ENCODE results near the gene TBC1D7. TPM values are rescaled to one million over a fixed set of nuclear protein-coding genes. Genes with fewer than 3 reads are reported as not detected.
A peak's percentile ranks its signal among the peaks of the same experiment; 100 is the strongest.

The TBC1D7 gene
- 27.3 and 28.2 TPM in 2 replicates for total RNA-seq

DNA sequence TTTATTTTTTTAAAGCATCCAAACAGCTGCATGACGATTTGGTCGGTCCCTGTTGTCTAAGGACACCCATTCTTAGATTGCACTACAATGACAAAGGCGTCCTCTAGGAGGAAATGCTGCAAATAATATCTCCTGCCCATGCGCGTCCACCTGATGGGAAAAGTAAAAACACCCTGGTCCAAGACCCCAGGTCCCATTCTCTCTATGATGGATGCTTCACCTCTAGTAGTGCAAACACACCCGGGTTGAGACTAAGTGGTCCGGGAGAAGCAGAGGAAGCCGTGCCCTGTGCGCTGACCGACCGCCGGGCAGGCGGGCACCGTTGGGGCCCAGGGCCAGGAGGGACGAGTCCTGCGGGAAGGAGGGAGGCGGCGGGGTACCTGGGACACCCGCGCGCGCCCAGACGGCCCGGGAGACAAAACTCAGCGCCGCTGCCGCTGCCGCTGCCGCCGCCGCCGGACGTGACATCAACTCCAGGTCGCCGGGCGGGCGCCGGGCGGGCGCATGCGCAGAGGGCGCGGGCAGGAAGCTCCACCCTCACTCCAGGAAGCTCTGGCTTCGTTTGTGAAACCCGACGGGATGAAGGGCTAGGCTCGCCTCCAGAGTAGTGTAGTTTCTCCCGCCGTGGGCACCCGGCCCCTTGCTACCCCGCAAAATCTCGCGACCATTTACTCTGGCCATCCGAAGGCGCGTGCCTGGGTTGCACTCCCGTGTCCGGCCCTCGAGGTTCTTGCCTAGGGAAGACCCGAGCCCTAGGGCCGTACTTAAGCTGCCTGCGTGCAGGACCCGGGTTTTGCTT lies at the start of gene TBC1D7:
TSS of gene TBC1D7 (minus strand) at position 462 of the 799 bp plus-strand sequence. CDS start 1,639 bp downstream, outside the sequence.
- Mint-ChIP-seq H3K9me3 (no peaks in the 10 kb centered on the region), H3K27me3 (ENCODE audit: insufficient read depth) (peaks cover 2% of the 10 kb centered on the region), H3K4me3 (peak within 1 kb of the TSS; percentile 84), H3K36me3 (ENCODE audit: low read depth) (peaks cover 12% of the 10 kb centered on the region), H3K4me1 (ENCODE audit: low read depth) (peaks cover 38% of the 10 kb centered on the region), H3K27ac (peak within 1 kb of the TSS; percentile 92)
- intact Hi-C loops (cut with micrococcal nuclease): loop anchor here (1.0 to 5.0 kb wide), 12 partner anchors 25 to 691 kb away; partner anchors contain the start of genes GFOD1, MCUR1, NOL7 and RANBP9
- DNase-seq (ENCODE audit: low spot score): peak; percentile 93

DNA sequence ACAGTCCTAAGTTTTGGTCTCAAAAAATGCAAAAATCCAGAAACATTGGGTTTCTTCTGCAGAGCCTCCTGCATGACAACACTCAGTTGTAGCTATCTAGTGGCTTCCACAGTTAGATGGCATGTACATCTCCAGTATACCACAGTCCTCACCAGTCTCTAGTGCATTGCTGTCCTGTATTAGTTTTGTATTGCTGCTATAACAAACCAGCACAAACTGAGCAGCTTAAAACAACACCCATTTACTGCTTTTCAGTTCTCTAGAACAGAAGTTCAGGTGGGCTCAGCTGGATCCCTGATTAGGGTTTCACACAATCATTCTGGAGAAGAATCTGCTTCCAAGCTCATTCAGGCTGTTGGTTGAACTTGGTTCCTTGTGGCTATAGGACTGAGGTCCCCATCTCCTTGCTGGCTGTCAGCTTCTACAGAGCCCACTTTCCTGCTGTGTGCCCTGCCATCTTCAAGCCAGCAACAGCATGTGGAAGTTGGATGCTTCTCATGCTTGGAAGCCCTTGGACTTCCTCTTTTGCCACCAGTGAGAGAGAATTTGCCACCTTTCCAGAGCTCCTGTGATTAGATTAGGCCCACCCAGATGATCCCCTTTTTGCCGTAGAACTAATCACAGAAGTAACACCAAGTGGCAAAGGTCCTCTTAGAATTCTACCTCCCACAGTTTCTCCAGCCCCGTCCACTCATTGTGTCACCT lies 48.9 kb upstream of the TBC1D7 start:
- H3K27me3 Mint-ChIP-seq (ENCODE audit: insufficient read depth): no peaks in the 10 kb centered on the region
- H3K9me3 Mint-ChIP-seq: no peaks in the 10 kb centered on the region
- no peak for DNase-seq (ENCODE audit: low spot score)
- H3K27ac Mint-ChIP-seq: no peak overlapping the region
- peaks cover 53% of the 10 kb centered on the region for H3K4me1 Mint-ChIP-seq (ENCODE audit: low read depth)
- H3K36me3 Mint-ChIP-seq (ENCODE audit: low read depth): peaks cover 7% of the 10 kb centered on the region
- H3K4me3 Mint-ChIP-seq: no peak overlapping the region
- intact Hi-C loops (cut with micrococcal nuclease): loop anchor here (5.0 kb wide), 1 partner anchor 40 kb away; no protein-coding TSS in a partner anchor

DNA sequence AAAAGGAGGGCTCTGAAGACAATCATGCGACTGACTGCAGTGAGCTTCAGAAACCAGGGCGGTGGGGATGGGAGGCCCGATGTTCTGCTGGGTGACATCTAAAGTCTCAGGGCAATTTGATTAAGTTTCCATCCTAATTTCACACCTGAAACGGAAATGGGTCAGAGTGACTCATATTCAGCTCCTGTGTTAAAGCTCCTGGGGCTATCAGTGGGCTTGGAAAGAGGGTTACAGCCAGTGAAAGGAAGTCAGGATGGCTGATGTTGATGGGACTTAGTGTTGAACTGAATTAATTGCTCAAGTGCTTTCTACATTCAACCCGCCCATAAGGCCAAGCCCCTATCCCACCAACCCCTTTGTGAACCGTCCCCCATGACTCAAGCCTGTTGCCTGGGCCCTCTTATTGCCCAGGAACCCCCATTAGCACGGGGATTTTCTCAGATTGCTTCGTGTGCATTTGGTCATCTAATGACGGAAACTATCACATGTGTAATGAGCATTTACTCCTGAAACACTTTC lies 47.1 kb upstream of the TBC1D7 start:
- H3K27me3 Mint-ChIP-seq (ENCODE audit: insufficient read depth): no peaks in the 10 kb centered on the region
- peaks cover 39% of the 10 kb centered on the region for H3K4me1 Mint-ChIP-seq (ENCODE audit: low read depth)
- peaks cover 7% of the 10 kb centered on the region for H3K36me3 Mint-ChIP-seq (ENCODE audit: low read depth)
- no peaks in the 10 kb centered on the region for H3K9me3 Mint-ChIP-seq
- peak overlapping the region; percentile 23 for H3K27ac Mint-ChIP-seq
- DNase-seq (ENCODE audit: low spot score): no peak
- intact Hi-C loops (cut with micrococcal nuclease): loop anchor here (1.0 to 5.0 kb wide), 4 partner anchors 19 to 101 kb away; no protein-coding TSS in a partner anchor
- H3K4me3 Mint-ChIP-seq: no peak overlapping the region

DNA sequence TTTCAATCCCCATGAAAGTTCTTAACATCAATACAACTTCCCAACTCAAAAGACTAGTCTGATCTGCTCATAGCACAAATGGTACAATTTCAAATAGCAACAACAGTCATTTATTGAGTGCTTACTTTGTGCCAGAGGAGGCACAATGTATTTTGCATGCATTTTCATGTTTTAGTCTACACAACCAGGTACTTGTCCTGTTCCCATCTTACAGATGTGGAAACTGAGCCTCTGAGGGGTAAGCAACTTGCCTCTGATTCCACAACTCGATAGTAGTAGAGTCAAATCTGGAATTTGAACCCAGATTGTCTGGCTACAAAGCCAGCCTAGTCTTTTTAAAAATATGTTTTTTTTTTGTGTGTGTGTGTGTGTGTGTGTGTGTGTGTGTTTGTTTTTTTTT lies 45.6 kb upstream of the TBC1D7 start:
- no peak overlapping the region for H3K27ac Mint-ChIP-seq
- no peak overlapping the region for H3K4me3 Mint-ChIP-seq
- intact Hi-C loops (cut with micrococcal nuclease): no loop called here
- peaks cover 33% of the 10 kb centered on the region for H3K4me1 Mint-ChIP-seq (ENCODE audit: low read depth)
- H3K9me3 Mint-ChIP-seq: no peaks in the 10 kb centered on the region
- no peak for DNase-seq (ENCODE audit: low spot score)
- peaks cover 6% of the 10 kb centered on the region for H3K36me3 Mint-ChIP-seq (ENCODE audit: low read depth)
- no peaks in the 10 kb centered on the region for H3K27me3 Mint-ChIP-seq (ENCODE audit: insufficient read depth)

DNA sequence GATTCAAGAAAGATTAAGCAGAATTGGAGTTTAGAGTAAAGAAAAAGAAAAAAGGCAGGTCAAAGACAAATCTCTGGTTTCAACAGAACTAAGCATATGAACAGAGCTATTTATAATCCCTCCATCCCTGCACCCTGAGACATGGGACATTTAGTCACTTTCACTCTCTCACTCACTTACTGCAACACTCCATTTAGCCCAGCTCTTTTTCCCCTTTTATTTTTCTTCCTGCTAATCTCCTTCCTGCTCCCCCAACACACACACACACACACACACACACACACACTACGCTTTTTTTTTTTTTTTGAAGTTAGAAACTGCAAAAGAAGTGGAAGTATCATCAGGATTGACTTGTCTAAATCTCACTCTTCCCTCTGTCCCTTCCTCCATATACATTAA lies 45.1 kb upstream of the TBC1D7 start:
- no peak for DNase-seq (ENCODE audit: low spot score)
- intact Hi-C loops (cut with micrococcal nuclease): no loop called here
- Mint-ChIP-seq H3K9me3 (no peaks in the 10 kb centered on the region), H3K27ac (no peak overlapping the region), H3K27me3 (ENCODE audit: insufficient read depth) (no peaks in the 10 kb centered on the region), H3K4me1 (ENCODE audit: low read depth) (peaks cover 33% of the 10 kb centered on the region), H3K36me3 (ENCODE audit: low read depth) (peaks cover 5% of the 10 kb centered on the region), H3K4me3 (no peak overlapping the region)

DNA sequence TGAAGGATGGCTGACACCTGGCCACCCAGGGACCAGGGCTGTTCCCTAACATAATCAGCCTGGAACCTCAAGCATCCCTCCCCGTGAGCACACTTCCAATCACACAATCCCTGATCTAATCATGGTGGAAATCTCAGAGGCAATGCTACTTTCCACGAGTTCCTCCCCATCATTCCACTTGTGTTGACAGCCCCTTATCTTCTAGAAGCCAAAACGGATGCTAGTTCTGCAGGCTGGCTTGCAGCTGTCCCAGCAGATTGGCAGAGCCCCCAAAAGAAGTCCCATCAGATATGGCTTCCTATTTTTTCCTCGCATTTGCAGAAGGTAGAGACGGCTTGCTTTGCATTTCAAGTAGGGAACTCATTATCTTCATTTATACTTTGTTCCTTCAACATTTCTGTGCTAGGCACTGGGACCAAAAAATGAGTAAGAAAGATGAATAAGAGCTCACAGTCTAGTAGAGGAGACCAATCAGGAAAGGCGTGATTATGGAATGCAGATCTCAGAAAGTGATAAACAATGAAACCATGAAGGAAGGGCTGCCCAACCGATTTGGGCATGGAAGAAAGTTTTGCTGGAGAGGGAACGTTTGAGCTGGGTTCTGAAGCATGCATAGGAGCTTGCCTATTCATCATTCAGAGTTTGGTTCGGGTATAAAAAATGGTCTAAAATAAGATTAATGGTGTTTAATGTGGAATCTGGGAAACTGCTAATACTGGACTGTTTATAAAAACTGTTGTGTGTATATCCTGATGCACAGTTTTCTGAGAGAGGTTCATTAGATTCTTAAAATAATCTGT lies 44.6 kb upstream of the TBC1D7 start:
- no peak for DNase-seq (ENCODE audit: low spot score)
- H3K36me3 Mint-ChIP-seq (ENCODE audit: low read depth): peaks cover 5% of the 10 kb centered on the region
- intact Hi-C loops (cut with micrococcal nuclease): no loop called here
- H3K4me1 Mint-ChIP-seq (ENCODE audit: low read depth): peaks cover 33% of the 10 kb centered on the region
- no peak overlapping the region for H3K4me3 Mint-ChIP-seq
- H3K27ac Mint-ChIP-seq: no peak overlapping the region
- H3K27me3 Mint-ChIP-seq (ENCODE audit: insufficient read depth): no peaks in the 10 kb centered on the region
- H3K9me3 Mint-ChIP-seq: no peaks in the 10 kb centered on the region

DNA sequence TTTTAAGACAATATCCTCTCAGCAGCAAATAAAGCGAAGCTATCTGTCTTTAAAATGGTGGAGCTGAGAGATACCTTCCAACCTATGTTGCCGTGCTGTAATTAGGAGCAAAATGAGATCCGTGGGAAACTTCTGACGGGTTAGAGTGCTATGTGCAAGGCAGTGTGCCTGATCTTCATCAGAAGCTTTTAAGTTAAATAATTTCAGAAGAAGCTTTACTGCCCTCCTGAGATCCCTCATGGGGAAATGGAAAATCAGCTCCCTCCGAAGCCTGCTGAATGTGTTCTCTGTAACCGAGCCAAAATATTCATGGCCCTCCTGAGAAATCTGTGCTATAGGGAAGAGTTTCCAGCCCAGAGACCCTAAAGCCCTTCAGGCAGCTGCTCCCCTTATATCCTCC lies 43.7 kb upstream of the TBC1D7 start:
- Mint-ChIP-seq H3K4me1 (ENCODE audit: low read depth) (peaks cover 33% of the 10 kb centered on the region), H3K4me3 (no peak overlapping the region)

DNA sequence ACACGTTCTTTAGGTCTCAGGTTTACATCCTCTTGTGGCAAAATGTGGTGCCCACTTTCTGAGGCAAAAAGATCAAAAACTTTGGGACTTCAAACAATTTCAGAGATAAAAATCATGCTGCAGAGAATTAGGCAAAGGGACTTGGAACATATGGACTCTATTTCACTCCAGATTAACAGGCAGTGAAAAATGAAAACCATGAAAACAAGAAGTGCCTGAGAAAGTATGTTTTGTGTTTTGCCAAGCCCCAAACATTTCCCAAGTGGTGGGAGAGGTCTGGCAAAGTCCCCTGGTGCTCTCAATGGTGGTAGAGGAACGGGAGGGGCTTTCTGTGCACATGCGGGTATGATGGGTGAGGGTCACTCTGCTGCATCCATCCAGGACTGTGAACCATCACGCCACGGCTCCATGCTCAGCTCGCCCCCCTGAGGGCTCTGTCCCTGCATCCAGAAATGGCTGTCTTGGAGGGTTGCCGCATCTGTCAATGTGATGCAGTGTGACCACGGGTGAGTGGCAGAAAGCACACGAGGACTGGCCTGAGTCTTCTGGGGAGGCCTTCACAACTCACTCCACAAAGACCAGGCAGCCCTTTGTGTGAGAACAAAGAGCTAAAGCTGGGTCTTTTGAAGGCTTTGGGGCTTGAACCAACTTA lies 43.2 kb upstream of the TBC1D7 start:
- H3K36me3 Mint-ChIP-seq (ENCODE audit: low read depth): peaks cover 2% of the 10 kb centered on the region
- no peak overlapping the region for H3K27ac Mint-ChIP-seq
- H3K27me3 Mint-ChIP-seq (ENCODE audit: insufficient read depth): no peaks in the 10 kb centered on the region
- peaks cover 31% of the 10 kb centered on the region for H3K4me1 Mint-ChIP-seq (ENCODE audit: low read depth)
- intact Hi-C loops (cut with micrococcal nuclease): no loop called here
- H3K4me3 Mint-ChIP-seq: no peak overlapping the region
- DNase-seq (ENCODE audit: low spot score): no peak
- H3K9me3 Mint-ChIP-seq: no peaks in the 10 kb centered on the region

More for the DNA sequence above, 43.7 kb upstream of the TBC1D7 start:
- Mint-ChIP-seq H3K27me3 (ENCODE audit: insufficient read depth) (no peaks in the 10 kb centered on the region), H3K36me3 (ENCODE audit: low read depth) (peaks cover 2% of the 10 kb centered on the region), H3K27ac (no peak overlapping the region), H3K9me3 (no peaks in the 10 kb centered on the region)
- intact Hi-C loops (cut with micrococcal nuclease): no loop called here
- no peak for DNase-seq (ENCODE audit: low spot score)

DNA sequence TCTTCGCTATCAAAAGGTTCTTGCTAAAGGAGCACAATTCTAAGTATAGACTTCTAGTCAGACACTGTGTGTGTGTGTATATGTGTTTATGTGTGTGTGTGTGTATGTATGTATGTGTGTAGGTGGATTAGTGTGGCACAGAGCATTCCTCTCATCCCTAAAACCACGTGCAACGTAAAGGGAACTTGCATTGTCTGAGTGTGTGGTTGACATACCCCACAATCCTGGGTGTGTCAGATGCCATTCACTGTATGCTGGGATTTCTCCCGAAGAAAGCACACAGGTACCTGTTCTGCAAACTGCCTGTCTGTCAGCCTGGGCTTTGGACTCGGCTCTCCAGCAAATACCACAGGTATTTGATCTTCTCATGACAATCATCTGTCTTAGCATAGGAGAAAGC lies 42.3 kb upstream of the TBC1D7 start:
- Mint-ChIP-seq H3K27me3 (ENCODE audit: insufficient read depth) (no peaks in the 10 kb centered on the region), H3K36me3 (ENCODE audit: low read depth) (peaks cover 2% of the 10 kb centered on the region), H3K27ac (no peak overlapping the region), H3K4me3 (no peak overlapping the region), H3K9me3 (no peaks in the 10 kb centered on the region), H3K4me1 (ENCODE audit: low read depth) (peaks cover 22% of the 10 kb centered on the region)
- DNase-seq (ENCODE audit: low spot score): no peak
- intact Hi-C loops (cut with micrococcal nuclease): no loop called here

DNA sequence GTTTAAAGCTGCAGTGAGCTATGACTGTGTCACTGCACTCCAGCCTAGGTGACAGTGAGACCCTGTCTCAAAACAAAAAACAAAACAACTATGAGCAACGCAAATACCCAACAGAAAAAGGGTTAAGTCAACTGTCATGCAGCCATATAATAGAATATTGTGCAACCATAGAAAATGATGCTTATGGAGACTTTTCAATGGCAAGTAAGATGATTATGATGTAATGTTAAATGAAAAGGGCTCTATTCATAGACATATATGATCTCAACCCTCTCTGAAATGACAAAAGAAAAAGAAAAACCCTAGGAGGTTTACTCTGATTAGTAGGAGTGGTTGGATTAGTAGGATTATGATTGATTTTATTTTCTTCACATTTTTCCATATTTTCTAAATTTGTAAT lies 41.3 kb upstream of the TBC1D7 start:
- Mint-ChIP-seq H3K27ac (no peak overlapping the region), H3K4me3 (no peak overlapping the region), H3K36me3 (ENCODE audit: low read depth) (peaks cover 2% of the 10 kb centered on the region), H3K9me3 (no peaks in the 10 kb centered on the region), H3K4me1 (ENCODE audit: low read depth) (peaks cover 14% of the 10 kb centered on the region), H3K27me3 (ENCODE audit: insufficient read depth) (no peaks in the 10 kb centered on the region)
- no peak for DNase-seq (ENCODE audit: low spot score)
- intact Hi-C loops (cut with micrococcal nuclease): no loop called here

DNA sequence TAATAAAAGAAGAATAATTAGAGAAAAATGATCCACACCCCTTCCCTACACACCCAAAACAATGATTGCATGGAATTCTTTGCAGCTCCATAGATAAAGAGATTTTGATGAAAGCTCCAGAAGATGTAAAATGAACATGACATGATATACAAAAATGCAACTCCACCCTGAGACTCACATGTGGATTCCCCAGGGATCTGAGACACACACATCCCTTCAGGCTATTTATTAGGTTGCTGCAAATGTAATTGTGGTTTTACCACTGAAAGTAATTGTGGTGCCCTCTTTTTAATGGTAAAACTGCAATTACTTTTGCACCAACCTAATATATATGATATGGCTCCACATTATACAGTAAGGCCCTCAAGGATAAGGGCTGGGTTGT lies 40.4 kb upstream of the TBC1D7 start:
- intact Hi-C loops (cut with micrococcal nuclease): no loop called here
- Mint-ChIP-seq H3K9me3 (no peaks in the 10 kb centered on the region), H3K36me3 (ENCODE audit: low read depth) (peaks cover 2% of the 10 kb centered on the region), H3K27me3 (ENCODE audit: insufficient read depth) (no peaks in the 10 kb centered on the region), H3K4me1 (ENCODE audit: low read depth) (peaks cover 11% of the 10 kb centered on the region), H3K4me3 (no peak overlapping the region), H3K27ac (no peak overlapping the region)
- DNase-seq (ENCODE audit: low spot score): no peak

DNA sequence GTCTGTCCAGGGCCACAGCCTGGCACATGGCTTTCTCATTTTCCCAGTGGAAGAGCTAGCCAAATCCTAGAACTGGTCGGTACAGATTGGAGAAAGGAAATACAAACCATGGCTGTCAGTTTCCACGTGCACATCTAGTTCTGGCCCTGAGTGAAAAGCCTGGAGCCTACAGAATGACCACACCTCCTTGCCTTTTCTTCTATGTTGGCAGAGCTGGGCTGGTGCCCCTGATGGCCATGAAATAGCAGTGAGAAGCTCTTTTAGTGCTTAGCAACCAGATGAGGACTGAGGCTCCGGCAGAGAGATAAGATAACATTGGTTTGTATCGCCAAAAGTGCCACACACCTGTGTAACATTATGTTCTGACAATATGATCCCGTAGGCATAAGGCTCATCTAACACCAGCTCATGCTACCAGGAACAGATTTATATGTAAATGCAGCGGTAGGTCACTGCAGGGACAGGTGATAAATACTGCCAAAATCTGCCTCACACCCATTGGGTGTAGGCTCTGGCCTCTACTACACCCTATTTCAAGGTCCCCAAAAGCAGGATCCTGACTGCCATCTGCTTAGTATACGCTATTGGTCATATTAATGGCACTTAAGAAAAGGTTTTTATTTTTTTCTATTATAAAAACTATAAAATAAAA lies 39.9 kb upstream of the TBC1D7 start:
- no peaks in the 10 kb centered on the region for H3K27me3 Mint-ChIP-seq (ENCODE audit: insufficient read depth)
- H3K4me1 Mint-ChIP-seq (ENCODE audit: low read depth): peaks cover 6% of the 10 kb centered on the region
- intact Hi-C loops (cut with micrococcal nuclease): no loop called here
- no peak overlapping the region for H3K27ac Mint-ChIP-seq
- no peak overlapping the region for H3K4me3 Mint-ChIP-seq
- no peak for DNase-seq (ENCODE audit: low spot score)
- H3K9me3 Mint-ChIP-seq: no peaks in the 10 kb centered on the region
- peaks cover 2% of the 10 kb centered on the region for H3K36me3 Mint-ChIP-seq (ENCODE audit: low read depth)
